Stimulated activated CD8-positive, alpha-beta memory T cell treated with anti-CD3 and anti-CD28 coated beads, Interleukin-4, amount 100 ng/mL, for 1 hour (primary cell): ENCODE results near the gene RPGRIP1L.
"Not testable (repeated sequence)": the region's sequence is repeated elsewhere in the genome, so short reads cannot be mapped to it uniquely, and the experiment has no call there.

Experiments used
- DNase-seq, 2 donors: peaks; one replicate each; pipeline ENCODE4 v3.0.0-alpha.2; 2020; ENCODE audit warnings: low read depth in 2 of 2, low spot score in 1 of 2

RPGRIP1L gene

DNA sequence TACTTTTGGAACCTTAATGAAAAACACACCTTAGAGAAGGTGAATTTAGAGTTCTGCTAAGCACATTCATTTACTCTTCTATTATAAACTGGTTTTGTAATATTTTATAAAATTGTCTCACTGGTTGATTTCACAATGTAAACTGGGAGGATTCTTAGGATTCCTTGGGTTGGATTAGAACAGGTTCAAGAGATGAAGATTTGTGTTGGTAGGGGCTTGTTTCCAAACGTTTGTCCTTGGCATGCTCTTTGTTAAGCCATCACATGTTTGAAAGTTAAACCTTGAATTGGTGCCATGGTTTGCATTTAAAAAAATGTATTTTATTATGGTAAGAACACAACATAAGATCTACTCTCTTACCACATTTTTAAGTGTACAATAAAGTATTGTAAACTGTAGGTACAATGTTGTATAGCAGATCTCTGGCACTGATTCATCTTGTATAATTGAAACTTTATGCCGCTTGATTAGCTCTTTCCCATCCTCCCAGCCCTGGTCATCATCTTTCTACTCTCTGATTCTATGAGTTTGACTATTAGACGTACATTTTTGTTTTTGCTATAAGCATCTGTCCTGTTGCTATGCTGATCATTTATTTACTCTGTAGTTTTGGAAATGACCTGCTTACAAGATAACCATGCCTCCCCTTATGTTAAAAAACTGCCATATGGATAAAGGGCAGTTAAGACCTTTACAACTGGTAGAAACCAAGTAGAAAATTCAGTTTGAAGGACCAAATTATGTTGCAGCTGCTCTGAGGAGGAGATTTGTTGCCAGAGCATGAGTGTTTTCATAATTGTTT, 9.9 kb upstream of the RPGRIP1L start:
- DNase-seq, result no peak

DNA sequence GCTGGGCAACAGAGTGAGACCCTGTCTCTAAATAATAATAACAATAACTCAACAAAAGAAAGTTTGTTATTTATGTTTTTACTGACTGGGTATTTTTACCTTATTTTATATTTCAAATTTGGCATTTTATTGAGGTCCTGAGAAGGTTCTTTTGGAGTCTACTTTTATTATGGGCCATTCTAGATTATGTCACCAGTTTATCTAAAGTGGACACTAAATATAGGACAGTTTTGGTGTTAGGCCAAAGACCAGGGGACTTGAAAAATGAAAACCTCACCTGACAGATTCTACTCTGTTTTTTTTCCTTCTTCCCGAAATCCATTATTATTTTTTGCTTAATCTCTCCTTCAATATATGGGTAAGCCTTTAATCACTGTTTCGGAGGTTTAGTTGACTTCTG, 8.4 kb upstream of the RPGRIP1L start:
- DNase-seq, result no peak

DNA sequence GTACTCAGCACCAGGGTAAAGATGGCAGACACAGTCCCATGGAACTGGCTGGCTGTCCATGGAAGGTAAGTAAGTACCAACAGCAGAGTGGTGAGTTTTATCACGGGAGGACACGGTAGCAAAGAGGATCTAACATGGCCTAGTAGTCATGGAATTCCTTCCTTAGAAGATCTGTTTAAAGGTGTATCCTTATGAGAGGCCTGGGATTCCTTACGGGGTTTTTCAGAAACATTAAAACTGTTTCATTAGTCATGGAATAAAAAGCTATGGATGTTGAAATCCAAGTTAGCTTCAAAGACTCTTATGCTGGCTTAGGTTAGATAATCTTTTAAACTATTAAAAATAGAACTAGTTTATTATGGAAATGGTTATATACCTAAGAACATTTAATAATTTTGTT, 7.7 kb upstream of the RPGRIP1L start:
- DNase-seq, result no peak

DNA sequence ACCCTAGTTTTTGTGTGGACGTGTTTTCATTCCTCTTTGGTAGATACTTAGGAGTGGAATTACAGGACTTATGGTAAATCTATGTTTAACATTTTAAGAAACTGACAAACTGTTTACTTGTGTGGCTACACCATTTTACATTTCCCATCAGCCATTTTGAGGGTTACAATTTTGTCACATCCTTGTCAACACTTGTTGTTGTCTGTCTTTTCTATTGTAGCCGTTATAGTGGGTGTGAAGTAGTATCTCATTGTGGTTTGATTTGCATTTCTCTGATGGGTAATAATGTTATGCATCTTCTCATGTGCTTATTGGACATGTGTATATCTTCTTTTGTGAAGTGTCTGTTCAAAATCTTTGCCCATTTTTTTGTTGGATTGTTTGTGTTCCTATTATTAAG, 4.8 kb upstream of the RPGRIP1L start:
- DNase-seq, result no peak

DNA sequence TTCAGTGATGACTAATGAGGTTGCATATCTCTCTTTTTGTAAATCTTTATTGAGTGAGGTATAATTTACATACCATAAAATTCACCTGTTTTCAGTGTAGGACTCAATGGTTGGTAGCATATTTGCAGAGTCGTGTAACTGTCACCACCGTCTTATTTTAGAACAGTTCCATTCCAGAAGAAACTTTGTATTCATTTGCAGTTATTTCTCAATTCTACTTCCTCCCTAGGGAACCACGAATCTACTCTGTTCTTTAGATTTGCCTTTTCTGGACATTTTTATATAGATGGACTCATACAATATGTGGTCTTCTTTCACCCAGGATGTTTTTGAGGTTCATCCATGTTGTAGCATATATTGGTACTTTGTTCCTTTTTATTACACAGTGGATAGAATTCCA, 4.0 kb upstream of the RPGRIP1L start:
- no peak for DNase-seq

DNA sequence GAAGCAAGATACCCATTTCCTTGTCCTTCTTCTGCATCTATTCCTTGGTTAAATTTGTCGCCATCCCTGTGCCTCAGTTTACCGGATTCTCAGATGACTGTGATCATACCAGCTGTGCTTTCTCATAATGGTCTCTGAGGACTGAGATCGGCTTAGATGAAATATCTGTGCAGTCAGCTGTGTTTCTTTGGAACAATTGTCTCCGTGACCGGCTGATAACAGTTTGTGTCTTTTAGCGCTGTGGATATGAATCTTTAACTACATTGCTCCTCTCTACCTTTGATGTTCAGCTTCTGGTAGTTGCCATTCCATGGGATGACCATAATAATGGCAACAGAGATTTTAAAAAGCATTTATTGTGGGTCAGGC, 770 bp upstream of the RPGRIP1L start:
- no peak for DNase-seq

DNA sequence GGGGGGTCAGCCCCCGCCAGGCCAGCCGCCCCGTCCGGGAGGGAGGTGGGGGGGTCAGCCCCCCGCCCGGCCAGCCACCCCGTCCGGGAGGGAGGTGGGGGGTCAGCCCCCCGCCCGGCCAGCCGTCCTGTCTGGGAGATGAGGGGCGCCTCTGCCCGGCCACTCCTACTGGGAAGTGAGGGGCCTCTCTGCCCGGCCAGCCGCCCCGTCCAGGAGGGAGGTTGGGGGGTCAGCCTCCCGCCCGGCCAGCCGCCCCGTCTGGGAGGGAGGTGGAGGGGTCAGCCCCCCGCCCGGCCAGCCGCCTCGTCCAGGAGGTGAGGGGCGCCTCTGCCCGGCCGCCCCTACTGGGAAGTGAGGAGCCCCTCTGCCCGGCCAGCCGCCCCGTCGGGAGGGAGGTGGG, 5.4 kb downstream of the RPGRIP1L start:
- not testable (repeated sequence) for DNase-seq

DNA sequence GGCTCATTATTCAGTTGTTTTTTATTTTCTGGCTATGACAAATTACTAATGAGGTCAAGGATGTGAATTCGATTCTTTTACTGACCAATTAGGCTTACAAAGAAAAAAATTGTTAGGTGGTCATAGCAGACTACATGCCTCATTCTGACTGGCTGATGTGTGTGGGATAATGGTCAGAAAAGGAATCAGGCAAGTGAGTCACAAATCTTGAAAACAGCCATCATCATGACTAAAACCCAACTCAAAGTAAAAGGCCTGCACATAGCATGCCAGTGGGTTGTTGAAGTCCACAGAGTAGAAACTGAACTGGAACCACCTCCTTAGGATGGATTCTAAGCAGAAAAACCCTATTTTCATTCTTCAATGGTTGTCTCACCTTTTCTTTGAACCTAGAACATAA, 8.6 kb downstream of the RPGRIP1L start:
- no peak for DNase-seq

DNA sequence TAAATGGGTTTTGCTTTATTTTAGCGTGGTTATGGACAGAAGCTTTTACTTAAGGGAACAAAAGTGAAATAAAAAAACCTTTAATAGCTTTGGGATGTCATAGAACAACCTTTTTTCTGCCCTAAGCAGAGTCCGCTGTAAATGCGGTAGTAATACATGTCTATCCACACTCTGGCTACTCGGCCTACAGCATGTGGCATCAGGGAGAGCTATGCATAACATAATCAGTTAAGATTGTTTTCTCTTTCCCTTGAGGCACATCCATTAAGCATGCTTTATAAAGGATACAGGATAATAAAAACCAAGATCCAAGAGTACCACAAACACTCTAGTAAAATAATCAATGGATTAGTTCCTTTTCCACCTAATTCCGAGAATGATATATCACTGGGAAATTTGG, 10.3 kb downstream of the RPGRIP1L start:
- no peak for DNase-seq

DNA sequence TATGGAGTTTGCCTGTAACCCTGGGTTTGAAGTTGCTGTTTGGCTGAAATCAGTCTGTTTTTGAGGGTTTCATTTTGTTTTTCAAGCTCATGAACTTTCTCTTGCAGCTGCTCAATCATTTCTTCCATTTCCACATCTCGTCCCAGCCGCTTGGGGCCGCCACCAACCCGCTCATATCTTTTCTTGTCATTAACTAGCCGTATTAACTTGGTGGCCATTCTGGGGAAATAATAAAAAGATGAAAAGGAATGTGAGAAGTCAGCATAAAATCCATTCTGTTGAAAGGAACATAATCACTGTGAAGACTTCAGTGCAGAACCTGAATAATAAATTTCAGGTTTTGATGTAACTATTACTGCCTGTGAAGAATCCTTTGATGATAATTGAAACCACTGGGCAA, 11.5 kb downstream of the RPGRIP1L start:
- DNase-seq, result no peak

DNA sequence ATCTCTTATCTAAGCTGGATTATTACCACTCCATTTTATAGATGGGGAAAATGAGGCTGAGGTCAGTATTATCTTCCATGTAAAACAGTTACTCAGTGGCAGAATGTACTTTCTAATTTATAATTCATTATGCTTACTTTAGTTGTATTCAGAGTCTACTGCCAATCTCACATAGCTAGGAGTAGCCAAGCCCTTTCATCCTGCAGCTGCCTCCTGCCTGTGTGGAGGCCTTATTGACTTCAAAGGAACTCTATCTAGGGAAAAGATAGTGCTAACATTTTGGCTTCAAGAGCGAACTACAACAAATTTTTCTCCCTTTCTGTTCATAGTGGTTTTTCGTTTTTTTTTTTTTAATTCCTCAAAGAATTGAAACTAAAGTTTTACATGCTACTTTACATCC, 12.9 kb downstream of the RPGRIP1L start:
- no peak for DNase-seq

DNA sequence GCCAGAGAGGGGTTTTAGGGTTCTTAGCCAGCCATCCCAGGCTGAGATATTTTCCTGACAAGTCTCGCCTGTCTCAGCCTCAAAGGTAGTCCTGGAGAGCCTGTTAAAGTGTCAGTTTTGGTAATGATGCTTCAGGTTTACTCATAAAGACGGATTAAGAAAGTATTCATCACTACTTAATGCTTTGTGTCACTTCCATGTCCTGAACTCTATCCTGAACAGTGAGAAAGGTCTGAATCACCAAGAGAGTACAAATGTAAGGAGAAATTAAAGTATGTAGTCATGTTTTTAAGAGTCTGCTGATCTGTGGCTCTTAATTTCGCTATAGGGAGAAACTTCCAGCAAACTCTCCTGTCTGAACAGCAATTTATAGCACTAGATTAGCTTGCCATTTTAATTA, 14.0 kb downstream of the RPGRIP1L start:
- DNase-seq, result no peak

DNA sequence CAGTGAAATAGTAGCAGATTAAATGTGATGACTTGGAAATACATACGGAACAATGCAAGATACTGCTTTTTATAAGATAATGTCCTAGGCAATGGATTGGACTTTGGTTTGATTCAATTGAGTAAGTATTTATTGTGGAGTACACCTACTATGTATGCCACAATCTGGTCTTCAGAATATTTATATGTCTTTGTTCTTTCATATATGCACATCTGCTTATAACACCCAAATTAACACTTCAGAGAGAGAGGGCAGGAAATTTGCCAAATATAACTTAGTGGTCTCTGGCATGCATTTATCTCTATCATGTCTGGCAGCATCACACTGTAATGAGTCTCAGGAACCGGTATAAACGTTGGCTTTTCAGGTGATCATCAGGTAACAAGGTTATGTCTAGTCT, 16.9 kb downstream of the RPGRIP1L start:
- no peak for DNase-seq

DNA sequence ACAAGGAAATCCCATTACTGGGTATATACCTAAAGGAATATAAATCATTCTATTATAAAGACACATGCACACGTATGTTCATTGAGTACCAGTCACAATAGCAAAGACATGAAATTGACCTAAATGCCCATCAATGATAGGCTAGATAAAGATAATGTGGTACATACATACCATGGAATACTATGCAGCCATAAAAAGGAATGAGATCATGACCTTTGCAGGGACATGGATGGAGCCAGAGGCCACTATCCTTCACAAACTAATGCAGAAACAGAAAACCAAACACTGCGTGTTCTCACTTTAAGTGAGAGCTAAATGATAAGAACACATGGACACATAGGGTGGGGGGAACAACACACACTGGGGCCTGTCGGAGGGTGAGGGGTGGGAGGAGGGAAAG, 18.3 kb downstream of the RPGRIP1L start:
- not testable (repeated sequence) for DNase-seq

DNA sequence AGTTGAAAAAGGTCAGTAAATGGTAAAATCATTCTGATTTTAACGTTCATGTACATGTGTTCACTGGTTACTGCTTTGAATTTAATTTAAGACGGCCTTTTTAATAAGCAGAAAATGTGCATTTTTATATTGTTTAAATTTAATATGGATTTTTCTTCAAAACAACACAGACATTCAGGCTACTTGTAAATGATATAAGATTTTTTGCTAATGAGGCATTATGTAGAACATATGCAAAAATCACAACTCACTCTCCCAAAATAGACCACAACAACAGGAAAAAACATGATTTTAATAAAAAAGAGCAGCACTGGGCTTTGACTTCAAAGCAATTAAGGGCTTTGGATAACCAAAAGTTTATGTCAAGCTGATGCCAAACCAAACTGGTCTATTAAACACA, 22.3 kb downstream of the RPGRIP1L start:
- DNase-seq, result no peak

DNA sequence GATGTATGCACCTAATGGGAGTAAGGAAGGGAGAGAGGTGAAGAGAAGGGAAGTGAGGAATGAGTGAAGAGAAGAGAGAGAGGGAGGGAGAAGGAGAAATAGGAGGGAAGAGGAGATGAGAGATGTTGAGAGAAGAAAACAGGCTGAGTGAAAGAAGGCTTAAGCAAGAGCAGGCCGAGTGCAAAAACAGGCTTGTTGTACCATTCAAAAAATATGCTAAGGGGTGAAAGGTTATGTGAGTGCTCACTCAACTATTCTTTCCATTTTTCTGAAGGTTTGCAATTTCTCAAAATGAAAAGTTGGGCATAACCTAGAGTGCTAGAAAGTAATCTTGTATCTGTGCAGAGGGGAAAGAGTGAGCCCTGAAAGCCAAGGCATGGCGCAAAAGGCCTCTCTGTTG, 22.9 kb downstream of the RPGRIP1L start:
- DNase-seq, result no peak

DNA sequence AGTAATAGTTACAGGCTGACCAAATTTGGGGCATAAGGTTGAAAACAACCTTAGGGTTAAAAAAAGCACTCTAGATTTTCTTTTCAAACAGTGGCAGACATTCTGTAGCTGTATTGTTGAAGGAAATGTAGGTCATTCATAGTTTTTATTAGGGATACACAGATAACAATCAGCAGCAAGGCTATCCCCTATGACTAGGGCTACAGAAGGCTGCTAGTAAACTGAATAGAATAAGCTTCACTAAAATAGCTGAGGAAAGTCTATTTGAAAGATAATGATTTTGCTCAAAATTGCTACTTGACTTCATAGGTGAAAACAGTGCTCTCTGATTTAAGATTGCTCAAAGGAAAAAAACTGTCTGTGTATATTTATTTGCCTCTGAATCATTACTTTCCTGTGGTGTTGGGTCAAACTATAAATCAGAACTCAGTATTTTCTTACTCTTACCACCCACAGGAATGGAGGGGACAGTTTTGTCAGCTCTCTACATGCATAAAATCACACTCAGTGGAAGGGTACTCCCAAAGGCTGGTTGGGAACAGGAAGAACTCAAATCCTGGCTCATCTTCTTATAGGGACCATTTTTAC, 24.8 kb downstream of the RPGRIP1L start:
- no peak for DNase-seq

DNA sequence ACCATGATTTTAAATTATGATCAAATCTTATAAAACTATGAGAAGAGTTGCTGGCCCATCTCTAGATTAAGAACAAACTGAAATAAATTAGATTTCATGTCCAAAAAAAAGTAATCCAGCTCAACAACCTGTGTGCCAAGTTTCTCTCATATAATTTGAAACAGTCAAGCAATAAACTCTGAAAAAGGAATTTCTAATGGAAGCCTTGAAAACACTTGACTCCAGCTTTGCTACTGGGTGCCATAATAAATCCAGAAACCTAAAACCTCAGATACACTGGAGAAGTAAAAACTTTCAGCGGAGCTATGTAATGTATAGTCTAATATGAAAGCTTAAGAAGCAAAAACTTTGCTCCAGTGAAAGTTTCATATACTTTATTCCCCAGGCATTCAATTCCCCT, 25.5 kb downstream of the RPGRIP1L start:
- no peak for DNase-seq

DNA sequence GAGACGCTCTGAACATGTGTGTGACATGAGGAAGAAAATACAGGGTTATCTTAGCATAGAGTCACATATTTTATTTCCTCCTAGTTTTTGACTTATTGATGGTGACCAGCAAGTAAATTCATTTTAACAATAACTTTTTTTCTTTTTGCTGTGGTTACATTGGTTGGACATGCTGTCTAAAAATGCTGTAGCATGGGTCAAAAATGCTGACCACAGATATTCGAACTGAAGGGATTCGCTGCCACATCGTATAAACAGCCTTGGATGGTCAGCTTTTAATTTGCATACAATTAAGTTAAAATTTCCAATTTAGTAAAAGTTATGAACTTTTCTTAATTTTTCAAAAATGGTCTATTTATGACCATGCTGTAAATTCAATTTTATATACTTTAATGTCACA, 30.5 kb downstream of the RPGRIP1L start:
- DNase-seq, result no peak

DNA sequence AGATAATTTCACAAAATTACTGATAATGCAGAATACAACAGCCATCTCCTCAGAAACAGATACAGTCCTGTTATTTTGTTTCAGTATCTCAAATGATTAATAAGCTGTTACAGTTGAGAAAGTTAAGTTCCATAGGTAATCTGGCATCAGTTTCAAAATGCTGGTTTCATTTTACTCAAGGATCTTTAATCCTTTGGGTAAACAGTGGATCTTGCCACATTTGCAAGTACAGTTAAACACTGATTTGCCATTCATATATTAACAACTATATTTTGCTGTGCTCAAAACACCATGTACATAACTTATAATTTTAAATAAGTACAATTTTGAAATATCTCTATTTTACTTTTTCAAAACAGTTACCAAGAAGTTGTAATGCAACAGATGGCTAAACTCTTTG, 31.2 kb downstream of the RPGRIP1L start:
- no peak for DNase-seq

DNA sequence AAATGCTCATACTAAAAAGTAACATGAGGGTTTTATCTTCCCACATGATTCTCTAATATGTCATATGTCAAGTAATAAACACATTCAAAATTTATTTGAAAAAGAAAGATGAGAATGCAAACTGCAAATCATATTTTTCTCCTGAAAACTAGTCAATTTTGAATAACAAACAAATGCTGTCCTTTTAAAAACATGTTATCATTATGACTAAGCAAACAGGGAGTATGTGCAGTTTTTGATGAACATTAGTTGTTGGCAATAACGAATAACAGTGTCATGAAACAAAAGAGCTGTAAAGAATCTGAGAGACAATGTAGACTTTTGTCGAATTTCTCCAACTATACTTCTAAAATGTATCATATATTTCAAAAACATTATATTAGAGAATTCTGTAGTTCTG, 34.8 kb downstream of the RPGRIP1L start:
- no peak for DNase-seq

DNA sequence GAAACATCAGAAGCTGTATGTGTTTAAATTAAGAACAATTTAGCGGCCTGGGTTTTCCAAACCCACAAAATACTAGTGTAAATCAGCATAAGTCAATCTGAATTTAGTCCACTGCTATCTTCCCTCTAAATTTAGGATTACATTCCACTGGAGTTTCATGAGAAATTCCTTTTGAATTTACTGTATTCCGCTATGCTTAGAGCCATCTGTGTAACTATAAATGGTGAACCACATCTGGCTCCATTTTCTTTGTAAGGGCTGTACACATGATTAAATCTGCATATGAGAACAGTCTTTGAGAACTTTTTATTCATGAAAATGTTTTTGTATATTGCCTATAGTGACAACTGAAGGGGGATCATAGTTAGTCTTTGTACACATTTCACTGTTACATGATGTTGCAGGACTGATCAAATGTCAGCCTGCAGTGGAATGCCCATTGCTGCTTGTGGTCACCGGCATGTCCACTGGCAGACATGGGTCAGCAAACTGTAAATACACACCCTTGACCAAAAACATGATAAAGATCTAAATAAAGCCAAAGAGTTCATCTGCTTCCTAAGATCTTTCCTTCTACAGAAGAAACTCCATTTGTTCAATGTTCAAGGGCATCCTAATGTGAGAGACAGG, 36.8 kb downstream of the RPGRIP1L start:
- no peak for DNase-seq
